ENCODE data around the gene FAM78A. TPM values are rescaled to one million over a fixed set of nuclear protein-coding genes. Genes with fewer than 3 reads are reported as not detected.

The FAM78A gene
- total RNA-seq, 1 donor from 2014 or later, result 0.85 TPM

GRCh38 chr9:131239161-131239975 is 36.9 kb downstream of the FAM78A start:
- DNase-seq (ENCODE audit: low read depth), result no peak

GRCh38 chr9:131238402-131239021 is 37.8 kb downstream of the FAM78A start:
- no peak for DNase-seq (ENCODE audit: low read depth)

- DNase-seq (ENCODE audit: low read depth), result peak; percentile 66
Observed at GRCh38 chr9:131237931-131238401, 38.3 kb downstream of the FAM78A start.

GRCh38 chr9:131237291-131237690 is 39.0 kb downstream of the FAM78A start:
- no peak for DNase-seq (ENCODE audit: low read depth)

GRCh38 chr9:131236761-131237160 is 39.5 kb downstream of the FAM78A start:
- DNase-seq (ENCODE audit: low read depth), result no peak

GRCh38 chr9:131236161-131236560 is 40.1 kb downstream of the FAM78A start:
- no peak for DNase-seq (ENCODE audit: low read depth)

GRCh38 chr9:131235480-131235851 is 40.8 kb downstream of the FAM78A start:
- DNase-seq (ENCODE audit: low read depth), result no peak

- DNase-seq (ENCODE audit: low read depth), result no peak
Observed at GRCh38 chr9:131234799-131235479, 41.4 kb downstream of the FAM78A start.

- no peak for DNase-seq (ENCODE audit: low read depth)
Observed at GRCh38 chr9:131233995-131234394, 42.3 kb downstream of the FAM78A start.

- DNase-seq (ENCODE audit: low read depth), result no peak
Observed at GRCh38 chr9:131233556-131233955, 42.8 kb downstream of the FAM78A start.

GRCh38 chr9:131228988-131229387 is 47.3 kb downstream of the FAM78A start:
- no peak for DNase-seq (ENCODE audit: low read depth)

GRCh38 chr9:131227959-131228460 is 48.3 kb downstream of the FAM78A start:
- no peak for DNase-seq (ENCODE audit: low read depth)

- DNase-seq (ENCODE audit: low read depth), result no peak
Observed at GRCh38 chr9:131227112-131227958, 49.0 kb downstream of the FAM78A start.

GRCh38 chr9:131226226-131226625 is 50.1 kb downstream of the FAM78A start:
- no peak for DNase-seq (ENCODE audit: low read depth)

GRCh38 chr9:131222460-131222859 is 53.9 kb downstream of the FAM78A start:
- no peak for DNase-seq (ENCODE audit: low read depth)

GRCh38 chr9:131220485-131220884 is 55.8 kb downstream of the FAM78A start:
- no peak for DNase-seq (ENCODE audit: low read depth)

GRCh38 chr9:131218370-131218769 is 57.9 kb downstream of the FAM78A start:
- DNase-seq (ENCODE audit: low read depth), result no peak

GRCh38 chr9:131217331-131218031 is 58.8 kb downstream of the FAM78A start:
- no peak for DNase-seq (ENCODE audit: low read depth)

GRCh38 chr9:131216806-131217205 is 59.5 kb downstream of the FAM78A start:
- no peak for DNase-seq (ENCODE audit: low read depth)

GRCh38 chr9:131214876-131215275 is 61.4 kb downstream of the FAM78A start:
- DNase-seq (ENCODE audit: low read depth), result no peak

- no peak for DNase-seq (ENCODE audit: low read depth)
Observed at GRCh38 chr9:131214286-131214856, 61.9 kb downstream of the FAM78A start.
